GM19455 (cell line): ENCODE data around the gene CACNA2D3.

Experiments
- ATAC-seq: cut with Tn5 transposase; IDR thresholded peaks from one replicate; pipeline ENCODE4 v1.9.1; 2021; ENCODE audit not compliant: unreplicated experiment

The CACNA2D3 gene

GRCh38 chr3:54557538-54558428 is 435.4 kb downstream of the CACNA2D3 start:
- no peak for ATAC-seq

- no peak for ATAC-seq
Measured at GRCh38 chr3:54563501-54564200, 441.3 kb downstream of the CACNA2D3 start.

GRCh38 chr3:54564374-54564925 is 442.1 kb downstream of the CACNA2D3 start:
- ATAC-seq, result no peak

DNA sequence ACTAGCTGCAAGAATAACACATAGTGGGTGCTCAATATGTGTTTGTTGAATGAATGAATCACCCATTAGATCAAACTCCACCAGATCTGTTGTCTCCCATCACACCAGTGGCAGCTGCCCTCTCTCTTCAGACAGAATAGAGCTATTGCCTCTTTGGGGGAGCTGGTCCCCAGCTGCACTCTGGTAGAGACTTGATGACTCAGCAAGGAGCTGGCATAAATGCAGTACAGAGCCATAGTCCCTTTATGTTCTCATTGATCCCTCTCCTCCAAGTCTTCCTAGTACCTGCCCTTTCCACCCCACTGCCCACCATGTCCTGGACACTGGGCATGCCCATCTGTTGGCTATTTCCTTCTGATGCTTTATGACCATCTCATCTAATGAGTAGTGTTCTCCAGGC is 443.6 kb downstream of the CACNA2D3 start:
- ATAC-seq, result no peak

- no peak for ATAC-seq
Measured at GRCh38 chr3:54567949-54568348, 445.6 kb downstream of the CACNA2D3 start.

GRCh38 chr3:54570008-54570407 is 447.7 kb downstream of the CACNA2D3 start:
- no peak for ATAC-seq

GRCh38 chr3:54572197-54572895 is 450.0 kb downstream of the CACNA2D3 start:
- no peak for ATAC-seq

DNA sequence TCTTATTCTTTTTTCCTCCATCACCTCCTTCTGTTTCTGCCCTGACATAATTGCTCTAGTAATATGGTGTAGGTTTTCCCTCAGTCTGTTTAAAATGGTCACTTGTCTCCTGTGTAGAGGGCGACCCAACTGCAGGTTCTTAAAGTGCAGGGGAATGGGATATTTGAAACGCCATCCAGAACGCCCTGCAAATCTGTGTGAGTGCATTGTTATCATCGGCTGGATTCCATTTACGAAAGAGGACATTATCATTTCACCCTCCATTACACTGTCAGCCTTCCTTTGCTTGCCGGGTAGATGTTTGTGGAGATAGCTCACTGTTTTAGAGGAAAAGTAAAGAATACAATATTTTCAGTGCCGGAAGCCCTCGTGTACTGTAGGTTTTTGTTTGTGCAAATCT is 451.5 kb downstream of the CACNA2D3 start:
- ATAC-seq, result no peak

DNA sequence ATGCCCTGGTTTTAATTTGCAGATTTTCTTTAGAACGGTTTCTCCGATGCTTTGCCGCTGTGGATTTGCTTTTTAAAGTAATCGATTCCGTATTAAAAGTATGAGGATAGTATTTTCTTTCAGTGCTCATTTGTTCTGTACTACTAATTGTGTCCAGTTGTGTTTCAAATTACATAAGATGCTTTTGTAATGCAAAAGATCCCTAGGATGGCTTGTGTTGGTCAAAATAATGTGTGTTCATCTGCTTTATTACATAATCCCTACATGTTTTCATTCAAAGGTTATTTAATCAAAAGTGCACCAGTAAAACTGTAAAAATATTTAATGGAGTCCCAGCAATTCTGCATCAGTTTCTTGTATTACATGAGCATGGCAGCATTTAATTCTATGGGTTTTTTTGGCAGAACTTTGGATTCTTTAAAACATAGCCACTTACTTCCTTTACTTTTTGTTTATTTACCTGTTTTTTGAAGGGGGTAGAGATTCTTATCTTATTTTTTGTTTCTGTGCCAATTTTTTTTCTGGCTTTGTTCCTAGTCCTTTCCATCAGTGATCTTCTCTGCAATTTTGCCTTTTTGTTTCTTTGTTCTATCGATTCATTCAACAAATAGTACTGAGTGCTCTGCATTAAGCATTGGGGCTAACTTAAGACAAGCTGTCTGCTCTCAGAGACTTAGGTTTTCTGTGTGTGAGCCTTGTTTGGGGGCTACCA is 452.7 kb downstream of the CACNA2D3 start:
- no peak for ATAC-seq

DNA sequence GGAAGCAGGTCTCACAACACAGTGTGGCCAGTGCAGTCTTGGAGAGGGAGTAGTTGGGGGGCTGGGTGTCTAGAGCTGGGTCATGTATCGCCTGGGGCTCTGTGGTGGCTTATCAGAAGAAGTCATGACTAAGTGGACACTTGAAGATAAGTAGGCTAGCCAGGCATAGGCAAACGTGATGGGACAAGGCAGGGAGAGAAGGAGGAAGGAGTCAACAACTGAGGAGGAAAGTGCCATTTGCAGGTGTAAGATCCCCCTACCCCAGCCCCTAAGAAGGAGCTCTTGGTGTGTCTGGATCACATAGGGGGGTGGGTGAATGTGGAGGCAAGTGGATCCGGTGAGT is 453.2 kb downstream of the CACNA2D3 start:
- ATAC-seq, result no peak

GRCh38 chr3:54577313-54577712 is 455.0 kb downstream of the CACNA2D3 start:
- no peak for ATAC-seq

- ATAC-seq, result no peak
Measured at GRCh38 chr3:54578417-54578816, 456.1 kb downstream of the CACNA2D3 start.

GRCh38 chr3:54580453-54580852 is 458.1 kb downstream of the CACNA2D3 start:
- ATAC-seq, result no peak

DNA sequence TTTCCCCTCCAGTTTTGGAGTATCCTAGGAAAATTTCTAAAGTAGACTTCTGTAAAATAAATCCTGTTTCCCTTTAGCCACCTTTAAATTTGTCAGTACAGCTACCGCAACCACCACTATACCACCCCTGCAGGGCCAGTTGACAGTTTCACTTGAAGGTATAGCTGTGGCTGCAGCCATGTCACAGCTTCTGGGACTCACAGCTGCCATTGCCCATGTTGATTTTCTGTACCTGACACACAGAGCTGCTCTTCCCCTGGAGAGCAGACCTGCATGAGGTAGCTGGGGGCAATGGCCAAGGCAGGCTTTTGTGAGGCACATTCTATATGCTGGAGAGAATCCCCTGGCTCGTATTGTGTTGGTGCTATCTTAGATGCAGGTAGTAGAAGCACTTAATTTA is 460.1 kb downstream of the CACNA2D3 start:
- ATAC-seq, result no peak

DNA sequence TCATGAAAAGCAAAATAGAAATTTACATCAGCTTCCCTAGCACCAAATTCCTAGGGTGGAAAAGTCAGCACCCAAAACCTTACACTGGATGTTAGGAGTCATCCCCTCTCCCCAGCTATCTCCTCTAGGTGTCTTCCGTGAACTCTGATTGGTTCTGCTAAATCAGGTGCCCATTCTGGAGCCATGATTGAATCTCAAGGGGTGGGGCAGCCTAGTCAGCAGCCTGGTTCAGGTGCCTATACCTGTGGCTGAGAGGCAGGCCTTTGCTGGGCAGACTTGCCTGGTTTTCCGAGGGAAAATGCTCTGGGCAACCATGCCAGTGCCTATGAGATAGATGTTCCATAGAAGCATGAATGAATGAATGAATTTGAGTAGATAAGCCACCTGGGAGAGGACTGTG is 468.8 kb downstream of the CACNA2D3 start:
- no peak for ATAC-seq

DNA sequence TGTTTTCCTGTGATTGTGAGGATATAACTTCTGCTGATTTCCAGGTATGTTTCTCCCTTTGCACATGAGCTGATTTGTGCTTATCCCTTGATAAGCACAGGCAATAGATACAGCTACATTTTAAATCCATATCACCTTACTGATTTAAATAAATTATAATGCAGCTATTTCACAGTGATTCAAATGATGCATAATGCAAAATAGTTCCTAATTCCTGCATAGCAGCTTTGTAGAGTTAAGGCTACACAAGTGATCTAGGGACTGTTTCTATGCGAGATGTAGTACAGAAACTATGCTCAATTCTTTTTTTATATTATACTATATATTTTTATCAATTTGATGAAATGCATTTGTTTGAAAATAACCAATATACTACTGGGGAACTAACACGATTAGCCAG is 471.3 kb downstream of the CACNA2D3 start:
- ATAC-seq, result no peak

- no peak for ATAC-seq
Measured at GRCh38 chr3:54596087-54596486, 473.7 kb downstream of the CACNA2D3 start.

- ATAC-seq, result no peak
Measured at GRCh38 chr3:54599716-54600115, 477.4 kb downstream of the CACNA2D3 start.

GRCh38 chr3:54600441-54601204 is 478.3 kb downstream of the CACNA2D3 start:
- no peak for ATAC-seq

- ATAC-seq, result no peak
Measured at GRCh38 chr3:54604495-54604894, 482.1 kb downstream of the CACNA2D3 start.
